ENCODE results near the gene PTH2. TPM values are rescaled to one million over a fixed set of nuclear protein-coding genes. Genes with fewer than 3 reads are reported as not detected.

Gene PTH2
- total RNA-seq, 2 donors from 2014 or later: not detected

DNA sequence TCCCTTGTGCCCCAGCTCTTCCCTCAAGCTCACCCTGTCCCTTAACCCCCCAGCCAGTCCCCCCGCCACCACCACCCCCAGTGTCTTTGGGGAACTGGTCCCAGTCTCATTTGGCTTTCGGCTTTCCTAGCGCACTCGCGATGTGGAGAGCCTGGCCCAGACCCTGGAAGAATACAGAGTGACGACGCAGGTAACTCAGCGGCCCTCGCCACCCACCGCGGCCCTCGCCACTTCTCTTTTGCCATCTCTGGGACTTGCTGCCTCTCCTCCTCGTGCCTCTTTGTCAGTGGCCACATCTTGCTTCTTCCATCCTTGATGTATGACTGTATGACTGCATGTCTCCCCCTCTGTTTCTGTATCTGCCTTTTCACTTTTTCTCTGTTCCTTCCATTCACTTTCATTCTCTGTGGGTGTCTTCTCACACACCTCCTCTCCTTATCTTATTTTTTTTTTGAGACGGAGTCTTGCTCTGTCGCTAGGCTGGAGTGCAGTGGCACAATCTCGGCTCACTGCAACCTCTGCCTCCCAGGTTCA is 15.7 kb downstream of the PTH2 start:
- no peaks in the 10 kb centered on the region for H3K27me3 ChIP-seq (replicated peaks; ENCODE audit: insufficient read depth)
- H3K27ac ChIP-seq: no peak overlapping the region
- DNase-seq (ENCODE audit: low spot score): no peak
- H3K9me3 ChIP-seq: no peaks in the 10 kb centered on the region
- no peaks in the 10 kb centered on the region for H3K36me3 ChIP-seq
- 85% methylated on average over 16 of the region's 16 CpGs for WGBS
- no peak for TF ChIP-seq POLR2AphosphoS5 (IDR thresholded peaks at IDR 0.05)
- TF ChIP-seq POLR2A (IDR thresholded peaks at IDR 0.05): no peak
- TF ChIP-seq, protein P1, sequence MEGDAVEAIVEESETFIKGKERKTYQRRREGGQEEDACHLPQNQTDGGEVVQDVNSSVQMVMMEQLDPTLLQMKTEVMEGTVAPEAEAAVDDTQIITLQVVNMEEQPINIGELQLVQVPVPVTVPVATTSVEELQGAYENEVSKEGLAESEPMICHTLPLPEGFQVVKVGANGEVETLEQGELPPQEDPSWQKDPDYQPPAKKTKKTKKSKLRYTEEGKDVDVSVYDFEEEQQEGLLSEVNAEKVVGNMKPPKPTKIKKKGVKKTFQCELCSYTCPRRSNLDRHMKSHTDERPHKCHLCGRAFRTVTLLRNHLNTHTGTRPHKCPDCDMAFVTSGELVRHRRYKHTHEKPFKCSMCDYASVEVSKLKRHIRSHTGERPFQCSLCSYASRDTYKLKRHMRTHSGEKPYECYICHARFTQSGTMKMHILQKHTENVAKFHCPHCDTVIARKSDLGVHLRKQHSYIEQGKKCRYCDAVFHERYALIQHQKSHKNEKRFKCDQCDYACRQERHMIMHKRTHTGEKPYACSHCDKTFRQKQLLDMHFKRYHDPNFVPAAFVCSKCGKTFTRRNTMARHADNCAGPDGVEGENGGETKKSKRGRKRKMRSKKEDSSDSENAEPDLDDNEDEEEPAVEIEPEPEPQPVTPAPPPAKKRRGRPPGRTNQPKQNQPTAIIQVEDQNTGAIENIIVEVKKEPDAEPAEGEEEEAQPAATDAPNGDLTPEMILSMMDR (IDR thresholded peaks at IDR 0.05): no peak
- no peaks in the 10 kb centered on the region for H3K4me1 ChIP-seq (replicated peaks)
- intact Hi-C loops (cut with DNase I): no loop called here
- H3K4me3 ChIP-seq: no peak overlapping the region

DNA sequence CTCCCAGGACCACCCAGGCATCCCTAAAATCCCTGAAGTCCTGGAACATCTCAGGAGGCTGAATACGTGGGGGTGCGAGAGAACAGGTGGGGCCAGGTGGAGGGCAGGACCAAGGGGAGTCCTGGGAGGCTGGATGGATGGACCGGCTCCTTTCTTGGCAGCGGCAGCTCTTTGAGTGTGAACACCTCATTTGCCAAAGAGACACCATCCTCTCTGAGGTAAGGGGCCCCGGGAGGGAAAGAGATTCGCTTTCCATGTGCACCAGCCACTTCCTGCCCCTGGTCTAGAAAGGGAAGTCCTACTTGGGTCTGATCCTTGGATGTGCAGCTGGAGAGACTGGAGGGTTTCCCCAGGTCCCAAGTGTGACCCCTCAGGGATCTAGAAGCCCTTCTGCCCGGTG is 16.2 kb downstream of the PTH2 start:
- intact Hi-C loops (cut with DNase I): no loop called here
- no peak for DNase-seq (ENCODE audit: low spot score)

DNA sequence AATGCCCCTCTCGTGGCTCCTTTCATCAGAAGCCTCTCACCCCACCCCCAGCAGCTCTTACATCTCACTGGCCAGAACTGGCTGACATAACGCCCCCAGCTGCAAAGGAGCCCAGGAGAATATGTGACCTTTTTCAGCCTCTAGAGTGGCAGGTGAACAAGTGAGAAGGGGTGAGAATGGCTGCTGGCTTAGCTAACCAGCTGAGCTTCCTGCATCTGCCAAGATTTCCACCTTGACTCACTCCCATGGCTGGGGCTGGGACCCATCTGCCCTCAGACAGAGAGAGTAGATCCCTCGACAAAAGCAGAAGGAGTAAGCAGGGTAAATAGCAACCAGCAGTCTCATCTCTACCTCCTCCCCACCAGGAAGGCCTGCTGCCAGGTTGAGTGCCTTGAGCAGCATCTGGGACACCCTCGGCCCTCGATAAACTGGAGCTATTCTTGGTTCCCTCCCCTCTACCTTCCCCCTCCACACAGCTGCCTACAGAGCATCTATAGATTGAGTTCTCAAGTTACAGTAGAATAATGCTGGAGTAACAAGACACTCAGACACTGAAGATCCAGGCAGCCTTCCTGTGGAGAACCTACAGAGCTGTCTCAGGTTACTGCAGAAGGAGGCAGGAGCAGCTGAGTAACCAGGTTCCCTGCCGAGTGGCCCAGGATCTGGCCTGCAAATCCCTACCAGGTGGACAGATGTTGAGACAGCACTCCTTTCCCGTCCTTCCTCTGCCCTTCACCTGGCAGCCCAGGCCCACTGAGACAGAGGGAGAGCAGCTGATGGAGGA is 19.6 kb downstream of the PTH2 start:
- intact Hi-C loops (cut with DNase I): no loop called here
- Histone ChIP-seq H3K27me3 (replicated peaks; ENCODE audit: insufficient read depth) (no peaks in the 10 kb centered on the region), H3K27ac (no peak overlapping the region), H3K9me3 (no peaks in the 10 kb centered on the region), H3K4me3 (no peak overlapping the region), H3K36me3 (no peaks in the 10 kb centered on the region), H3K4me1 (replicated peaks) (no peaks in the 10 kb centered on the region)
- DNase-seq (ENCODE audit: low spot score): no peak
- no peak for TF ChIP-seq POLR2A (IDR thresholded peaks at IDR 0.05)
- TF ChIP-seq, protein P1 (IDR thresholded peaks at IDR 0.05): no peak
- no peak for TF ChIP-seq POLR2AphosphoS5 (IDR thresholded peaks at IDR 0.05)
- WGBS: 53% methylated on average over 7 of the region's 7 CpGs

More for the DNA sequence above, 16.2 kb downstream of the PTH2 start:
- Histone ChIP-seq H3K27me3 (replicated peaks; ENCODE audit: insufficient read depth) (no peaks in the 10 kb centered on the region), H3K36me3 (no peaks in the 10 kb centered on the region), H3K4me3 (no peak overlapping the region), H3K4me1 (replicated peaks) (no peaks in the 10 kb centered on the region), H3K9me3 (no peaks in the 10 kb centered on the region), H3K27ac (no peak overlapping the region)
- TF ChIP-seq POLR2A (IDR thresholded peaks at IDR 0.05) (no peak), POLR2AphosphoS5 (IDR thresholded peaks at IDR 0.05) (no peak)
- WGBS: 83% methylated on average over 7 of the region's 7 CpGs

DNA sequence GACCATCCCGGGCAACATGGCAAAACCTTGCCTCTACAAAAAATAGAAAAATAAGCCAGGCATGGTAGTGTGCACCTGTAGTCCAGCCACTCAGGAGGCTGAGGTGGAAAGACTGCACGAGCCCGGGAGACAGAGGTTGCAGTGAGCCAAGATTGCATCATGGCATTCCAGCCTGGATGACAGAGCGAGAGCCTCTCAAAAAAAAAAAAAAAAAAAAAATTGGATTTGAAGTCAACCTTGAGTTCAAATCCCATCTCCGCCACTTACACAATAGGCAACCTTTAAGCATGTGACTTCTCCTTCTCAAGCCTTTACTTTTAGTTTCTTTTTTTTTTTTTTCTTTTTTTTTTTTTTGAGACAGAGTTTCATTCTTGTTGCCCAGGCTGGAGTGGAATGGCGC is 23.2 kb downstream of the PTH2 start:
- Histone ChIP-seq H3K9me3 (no peaks in the 10 kb centered on the region), H3K27me3 (replicated peaks; ENCODE audit: insufficient read depth) (no peaks in the 10 kb centered on the region), H3K36me3 (no peaks in the 10 kb centered on the region), H3K4me1 (replicated peaks) (no peaks in the 10 kb centered on the region), H3K27ac (no peak overlapping the region), H3K4me3 (no peak overlapping the region)
- WGBS: 85% methylated on average over 6 of the region's 6 CpGs
- DNase-seq (ENCODE audit: low spot score): no peak
- TF ChIP-seq POLR2A (IDR thresholded peaks at IDR 0.05): no peak
- TF ChIP-seq POLR2AphosphoS5 (IDR thresholded peaks at IDR 0.05): no peak
- TF ChIP-seq, protein P1 (IDR thresholded peaks at IDR 0.05): no peak
- intact Hi-C loops (cut with DNase I): no loop called here

DNA sequence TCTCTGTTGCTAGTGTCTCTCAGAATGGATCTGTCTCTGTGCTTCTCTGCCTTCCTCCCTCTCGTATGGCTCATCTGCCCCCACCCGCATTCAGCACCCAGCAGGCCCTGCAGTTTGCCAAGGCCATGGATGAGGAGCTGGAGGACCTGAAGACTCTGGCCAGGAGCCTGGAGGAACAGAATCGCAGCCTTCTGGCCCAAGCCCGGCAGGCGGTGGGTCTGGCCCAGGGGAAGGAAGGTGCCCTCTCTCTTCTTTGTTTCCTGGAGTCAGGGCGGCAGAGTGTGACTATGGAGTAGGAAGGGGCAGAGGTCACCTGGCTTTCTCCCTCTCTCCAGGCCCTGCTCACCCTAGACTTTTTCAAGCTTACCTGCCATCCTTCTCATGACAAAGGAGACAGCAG is 24.3 kb downstream of the PTH2 start:
- no peaks in the 10 kb centered on the region for H3K27me3 ChIP-seq (replicated peaks; ENCODE audit: insufficient read depth)

More for the DNA sequence above, 24.3 kb downstream of the PTH2 start:
- Histone ChIP-seq H3K9me3 (no peaks in the 10 kb centered on the region), H3K4me1 (replicated peaks) (no peaks in the 10 kb centered on the region), H3K4me3 (no peak overlapping the region), H3K27ac (no peak overlapping the region), H3K36me3 (no peaks in the 10 kb centered on the region)
- intact Hi-C loops (cut with DNase I): no loop called here
- 98% methylated on average over 6 of the region's 6 CpGs for WGBS
- no peak for DNase-seq (ENCODE audit: low spot score)
- no peak for TF ChIP-seq POLR2A (IDR thresholded peaks at IDR 0.05)

Measured in prostate gland (tissue), 2 donors.